Right atrium auricular region (tissue), 2 donors: ENCODE results near the gene DPYSL3. TPM values are rescaled to one million over a fixed set of nuclear protein-coding genes. Genes with fewer than 3 reads are reported as not detected.

Experiments
- DNase-seq: peaks from one replicate; pipeline ENCODE4 v3.0.0-alpha.2; 2019; ENCODE audit warnings: low spot score
- H3K27ac ChIP-seq, 2 donors: fragments of 200-600 bp; sonication (generic); 1 replicate in 1 of 2; 2 replicates in 1 of 2; pipeline ENCODE4 v1.5.1; 2016 to 2019
- H3K27me3 ChIP-seq, 2 donors: fragments of 200-600 bp; sonication (generic); one replicate each; pipeline versions ENCODE4 v1.5.1 to v1.6.0; 2017 to 2019
- H3K36me3 ChIP-seq: fragments of 200-600 bp; sonication (generic); one replicate; pipeline ENCODE4 v1.5.1; 2016
- H3K4me1 ChIP-seq, 2 donors: fragments of 200-600 bp; sonication (generic); one replicate each; pipeline versions ENCODE4 v1.5.1 to v1.6.0; 2017 to 2019
- H3K4me3 ChIP-seq, 2 donors: fragments of 200-600 bp; sonication (generic); 1 replicate in 1 of 2; 2 replicates in 1 of 2; pipeline ENCODE4 v1.5.1; 2017 to 2019; ENCODE audit warnings: mild to moderate bottlenecking in 1 of 2, moderate library complexity in 1 of 2
- H3K9me3 ChIP-seq, 2 donors: fragments of 200-600 bp; sonication (generic); one replicate each; pipeline ENCODE4 v1.5.1; 2019
- CTCF ChIP-seq, 2 donors: fragments of 200-600 bp; sonication (generic); IDR thresholded peaks; one replicate each; pipeline ENCODE4 v1.5.1; 2019; ENCODE audit warnings: antibody characterized with exemption in 2 of 2
- total RNA-seq, 2 donors: library from RNA; depleted of rRNA; stranded (reverse); fragments of >200 nt; gene quantifications; one replicate each; pipeline ENCODE4 v1.1.0, GENCODE V29; 2016

Gene DPYSL3
- total RNA-seq, 2 donors from 2014 or later, result 45.3 to 56.2 TPM

GRCh38 chr5:147455822-147456450, 53.9 kb downstream of the DPYSL3 start:
- Histone ChIP-seq H3K27me3 (no peaks in the 10 kb centered on the region), H3K9me3 (peaks cover 0 to 8% of the 10 kb centered on the region in 2 donors), H3K4me3 (no peak overlapping the region), H3K27ac (peak overlapping the region; percentile 77 to 89), H3K36me3 (no peaks in the 10 kb centered on the region), H3K4me1 (peaks cover 0 to 36% of the 10 kb centered on the region in 2 donors)
- no peak for TF ChIP-seq CTCF (IDR thresholded peaks at IDR 0.05)
- DNase-seq, result no peak

- DNase-seq, result peak; percentile 74
- Histone ChIP-seq H3K36me3 (no peaks in the 10 kb centered on the region), H3K27ac (peak overlapping the region; percentile 77 to 89), H3K27me3 (no peaks in the 10 kb centered on the region), H3K4me1 (peaks cover 0 to 36% of the 10 kb centered on the region in 2 donors), H3K4me3 (peak overlapping the region in 1 of 2 donors; percentile 72), H3K9me3 (no peaks in the 10 kb centered on the region)
- TF ChIP-seq CTCF (IDR thresholded peaks at IDR 0.05), result no peak
These were observed 54.7 kb downstream of the DPYSL3 start for GRCh38 chr5:147454996-147455677.

- Histone ChIP-seq H3K27me3 (no peaks in the 10 kb centered on the region), H3K36me3 (no peaks in the 10 kb centered on the region), H3K4me1 (peaks cover 0 to 36% of the 10 kb centered on the region in 2 donors), H3K27ac (peak overlapping the region; percentile 77 to 89), H3K9me3 (no peaks in the 10 kb centered on the region), H3K4me3 (peak overlapping the region; percentile 71 to 72)
- peak; percentile 90 to 95 for TF ChIP-seq CTCF (IDR thresholded peaks at IDR 0.05)
- DNase-seq, result peak; percentile 82
These were observed 55.7 kb downstream of the DPYSL3 start for GRCh38 chr5:147453875-147454814.

- TF ChIP-seq CTCF (IDR thresholded peaks at IDR 0.05), result no peak
- Histone ChIP-seq H3K4me3 (peak overlapping the region; percentile 71 to 72), H3K9me3 (no peaks in the 10 kb centered on the region), H3K4me1 (peaks cover 0 to 36% of the 10 kb centered on the region in 2 donors), H3K36me3 (no peaks in the 10 kb centered on the region), H3K27ac (peak overlapping the region; percentile 77 to 89), H3K27me3 (no peaks in the 10 kb centered on the region)
- no peak for DNase-seq
These were observed 57.6 kb downstream of the DPYSL3 start for GRCh38 chr5:147452165-147452811.

- Histone ChIP-seq H3K4me3 (peak overlapping the region in 1 of 2 donors; percentile 72), H3K9me3 (no peaks in the 10 kb centered on the region), H3K27ac (peak overlapping the region in 1 of 2 donors; percentile 77), H3K36me3 (no peaks in the 10 kb centered on the region), H3K4me1 (peaks cover 0 to 36% of the 10 kb centered on the region in 2 donors), H3K27me3 (no peaks in the 10 kb centered on the region)
- no peak for TF ChIP-seq CTCF (IDR thresholded peaks at IDR 0.05)
- no peak for DNase-seq
These were observed 58.7 kb downstream of the DPYSL3 start for GRCh38 chr5:147451193-147451592.
